Progenitor cell of endocrine pancreas (in vitro differentiated cells): ENCODE measurements around the gene NEO1. TPM values are rescaled to one million over a fixed set of nuclear protein-coding genes. Genes with fewer than 3 reads are reported as not detected.

ENCODE experiments used
- DNase-seq: peaks from one replicate; pipeline ENCODE4 v3.0.0; 2021; ENCODE audit warnings: low spot score; ENCODE audit not compliant: unreplicated experiment
- H3K27ac Mint-ChIP-seq: 2 replicates; pipeline ENCODE4 v1.8.0; 2021; ENCODE audit warnings: mild to moderate bottlenecking, moderate library complexity, mixed read lengths
- H3K27me3 Mint-ChIP-seq: 2 replicates; pipeline ENCODE4 v1.8.0; 2021; ENCODE audit warnings: mixed read lengths
- H3K36me3 Mint-ChIP-seq: 2 replicates; pipeline ENCODE4 v1.8.0; 2022; ENCODE audit warnings: mixed read lengths; ENCODE audit not compliant: insufficient read depth
- H3K4me1 Mint-ChIP-seq: 2 replicates; pipeline ENCODE4 v1.8.0; 2021; ENCODE audit warnings: low read depth, mixed read lengths
- H3K4me3 Mint-ChIP-seq: 2 replicates; pipeline ENCODE4 v1.8.0; 2021; ENCODE audit warnings: low read depth, mild to moderate bottlenecking, moderate library complexity, mixed read lengths
- H3K9me3 Mint-ChIP-seq: 2 replicates; pipeline ENCODE4 v1.8.0; 2021; ENCODE audit warnings: low read depth, mixed read lengths
- CTCF ChIP-seq: fragments of 200-600 bp; sonication (generic); IDR thresholded peaks from one replicate; pipeline ENCODE4 v1.5.0; 2021; ENCODE audit warnings: antibody characterized with exemption, mild to moderate bottlenecking; ENCODE audit not compliant: unreplicated experiment
- total RNA-seq: library from RNA; stranded (reverse); gene quantifications from 2 replicates; pipeline ENCODE4 v1.2.1, GENCODE V29; 2021

Gene NEO1
- total RNA-seq, 1 donor from 2014 or later, result 118 TPM

GRCh38 chr15:73324496-73325170, 272.4 kb downstream of the NEO1 start:
- DNase-seq, result no peak
- no peaks in the 10 kb centered on the region for H3K4me1 Mint-ChIP-seq
- no peak for TF ChIP-seq CTCF
- H3K9me3 Mint-ChIP-seq, result no peaks in the 10 kb centered on the region
- no peak overlapping the region for H3K4me3 Mint-ChIP-seq
- no peaks in the 10 kb centered on the region for H3K36me3 Mint-ChIP-seq
- no peak overlapping the region for H3K27ac Mint-ChIP-seq
- no peaks in the 10 kb centered on the region for H3K27me3 Mint-ChIP-seq

- Mint-ChIP-seq H3K36me3 (no peaks in the 10 kb centered on the region), H3K27me3 (no peaks in the 10 kb centered on the region), H3K27ac (no peak overlapping the region), H3K4me1 (no peaks in the 10 kb centered on the region), H3K9me3 (no peaks in the 10 kb centered on the region), H3K4me3 (no peak overlapping the region)
- peak; percentile 8 for TF ChIP-seq CTCF
- DNase-seq, result no peak
These were observed 273.1 kb downstream of the NEO1 start for GRCh38 chr15:73325191-73325861.

GRCh38 chr15:73326157-73326556, 273.9 kb downstream of the NEO1 start:
- Mint-ChIP-seq H3K27ac (no peak overlapping the region), H3K4me1 (no peaks in the 10 kb centered on the region), H3K9me3 (no peaks in the 10 kb centered on the region), H3K4me3 (no peak overlapping the region), H3K27me3 (no peaks in the 10 kb centered on the region), H3K36me3 (no peaks in the 10 kb centered on the region)
- DNase-seq, result no peak
- no peak for TF ChIP-seq CTCF

- TF ChIP-seq CTCF, result no peak
- Mint-ChIP-seq H3K27ac (no peak overlapping the region), H3K4me3 (no peak overlapping the region), H3K9me3 (no peaks in the 10 kb centered on the region), H3K36me3 (no peaks in the 10 kb centered on the region), H3K27me3 (no peaks in the 10 kb centered on the region), H3K4me1 (no peaks in the 10 kb centered on the region)
- no peak for DNase-seq
These were observed 276.0 kb downstream of the NEO1 start for GRCh38 chr15:73328149-73328820.

- no peak for DNase-seq
- no peaks in the 10 kb centered on the region for H3K36me3 Mint-ChIP-seq
- TF ChIP-seq CTCF, result no peak
- no peaks in the 10 kb centered on the region for H3K4me1 Mint-ChIP-seq
- no peaks in the 10 kb centered on the region for H3K9me3 Mint-ChIP-seq
- H3K27me3 Mint-ChIP-seq, result no peaks in the 10 kb centered on the region
- H3K4me3 Mint-ChIP-seq, result no peak overlapping the region
- H3K27ac Mint-ChIP-seq, result no peak overlapping the region
These were observed 276.7 kb downstream of the NEO1 start for GRCh38 chr15:73328981-73329380.
